HG02610 (cell line): ENCODE measurements around the gene TPST1.
"Not testable (repeated sequence)": the region's sequence is repeated elsewhere in the genome, so short reads cannot be mapped to it uniquely, and the experiment has no call there.

ENCODE experiments used
- ATAC-seq: cut with Tn5 transposase; IDR thresholded peaks from one replicate; pipeline ENCODE4 v1.9.1; 2021; ENCODE audit warnings: mild to moderate bottlenecking, moderate library complexity; ENCODE audit not compliant: unreplicated experiment

Gene TPST1

DNA sequence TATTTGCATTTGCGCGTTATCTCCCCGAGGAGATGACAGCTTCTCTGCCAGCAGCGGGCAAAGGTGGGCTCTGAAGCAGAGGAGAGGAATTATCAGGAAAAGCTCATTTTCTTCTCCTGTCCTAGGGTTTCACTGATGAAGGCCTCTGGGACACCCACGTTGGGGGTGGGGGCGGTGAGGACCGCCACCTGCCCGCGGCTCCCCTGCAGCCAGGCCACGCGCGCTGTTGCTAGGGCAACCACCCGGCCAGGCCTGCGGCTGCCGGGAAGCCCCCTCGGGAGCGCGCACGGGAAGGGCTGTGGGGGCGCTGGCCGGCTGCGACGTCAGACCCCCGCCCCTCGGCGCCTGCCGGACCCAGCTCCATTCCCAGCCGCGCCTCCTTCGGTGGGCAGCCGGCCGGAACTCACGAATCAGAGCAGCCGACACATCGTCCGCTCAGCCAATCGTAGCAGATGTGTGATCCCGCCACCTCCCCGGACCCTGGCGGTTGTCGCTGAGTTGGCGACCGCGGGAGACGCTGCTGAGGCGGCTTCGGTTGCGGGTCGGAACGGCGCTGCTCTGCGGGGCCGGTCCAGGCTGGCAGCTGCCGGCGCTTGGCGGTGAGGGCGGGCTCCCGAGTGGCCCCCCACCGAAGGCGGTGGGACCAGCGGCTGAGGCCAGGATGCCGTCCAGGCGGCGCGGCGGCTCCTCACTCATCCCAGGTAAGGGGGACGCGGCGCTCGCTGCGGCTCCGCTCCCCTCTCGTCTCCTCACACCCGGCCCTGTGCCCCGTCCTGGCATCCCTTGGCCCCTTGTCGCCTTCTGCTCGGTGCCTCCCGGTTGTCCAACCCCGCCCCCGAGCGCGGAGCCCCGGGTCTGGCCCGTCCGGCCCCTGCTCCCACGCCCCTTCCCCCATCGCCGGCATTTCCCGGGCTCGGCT, at the start of gene TPST1:
Gene TPST1, plus strand, starts transcription at position 513 of the 919 bp plus-strand sequence. CDS start 35,092 bp downstream, outside the sequence.
- ATAC-seq: peak; percentile 95

DNA sequence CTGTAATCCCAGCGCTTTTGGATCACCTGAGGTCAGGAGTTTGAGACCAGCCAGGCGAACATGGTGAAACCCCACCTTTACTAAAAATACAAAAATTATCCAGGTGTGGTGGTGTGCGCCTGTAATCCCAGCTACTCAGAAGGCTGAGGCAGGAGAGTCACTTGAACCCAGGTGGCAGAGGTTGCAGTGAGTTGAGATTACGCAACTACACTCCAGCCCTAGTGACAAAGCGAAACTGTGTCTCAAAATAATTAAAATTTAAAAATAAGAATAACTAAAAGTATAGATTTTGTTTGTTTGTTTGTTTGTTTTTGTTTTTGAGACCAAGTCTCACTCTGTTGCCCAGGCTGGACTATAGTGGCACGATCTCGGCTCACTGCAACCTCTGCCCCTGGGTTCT, 49.1 kb upstream of the TPST1 start:
- not testable (repeated sequence) for ATAC-seq

- no peak for ATAC-seq
Observed at GRCh38 chr7:66157060-66157459, 48.1 kb upstream of the TPST1 start.

- ATAC-seq: no peak
Observed at GRCh38 chr7:66162622-66163021, 42.5 kb upstream of the TPST1 start.

DNA sequence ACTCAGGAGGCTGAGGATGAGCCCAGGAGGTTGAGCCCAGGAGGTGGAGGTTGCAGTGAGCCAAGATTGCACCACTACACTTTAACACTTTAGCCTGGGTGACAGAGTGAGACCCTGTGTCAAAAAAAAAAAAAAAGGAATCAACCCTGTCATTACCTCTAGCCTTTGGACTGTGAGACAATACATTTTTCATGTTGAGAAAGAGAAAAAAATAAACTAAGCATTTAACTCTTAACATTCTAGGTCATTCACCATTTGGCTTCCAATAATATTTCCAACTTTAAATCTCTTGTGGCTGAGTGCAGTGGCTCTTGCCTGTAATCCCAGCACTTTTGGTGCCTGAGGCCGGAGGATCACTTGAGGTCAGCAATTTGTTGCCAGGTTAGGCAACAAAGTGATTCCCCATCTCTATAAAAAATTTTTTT, 41.9 kb upstream of the TPST1 start:
- no peak for ATAC-seq

DNA sequence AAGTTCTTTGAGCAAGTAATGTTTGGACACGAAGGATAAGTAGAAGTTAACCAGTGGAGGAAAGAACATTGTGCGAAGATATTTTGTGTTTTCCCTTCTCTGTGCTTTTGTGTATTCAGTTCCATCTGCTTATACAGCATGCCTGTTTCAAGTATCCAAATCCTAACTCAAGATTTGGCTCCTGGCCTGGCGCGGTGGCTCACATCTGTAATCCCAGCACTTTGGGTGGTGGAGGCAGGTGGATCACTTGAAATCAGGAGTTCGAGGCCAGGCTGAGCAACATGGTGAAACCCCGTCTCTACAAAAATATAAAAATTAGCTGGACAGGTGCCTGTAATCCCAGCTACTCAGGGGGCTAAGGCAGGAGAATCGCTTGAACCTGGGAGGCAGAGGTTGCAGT, 40.8 kb upstream of the TPST1 start:
- no peak for ATAC-seq

DNA sequence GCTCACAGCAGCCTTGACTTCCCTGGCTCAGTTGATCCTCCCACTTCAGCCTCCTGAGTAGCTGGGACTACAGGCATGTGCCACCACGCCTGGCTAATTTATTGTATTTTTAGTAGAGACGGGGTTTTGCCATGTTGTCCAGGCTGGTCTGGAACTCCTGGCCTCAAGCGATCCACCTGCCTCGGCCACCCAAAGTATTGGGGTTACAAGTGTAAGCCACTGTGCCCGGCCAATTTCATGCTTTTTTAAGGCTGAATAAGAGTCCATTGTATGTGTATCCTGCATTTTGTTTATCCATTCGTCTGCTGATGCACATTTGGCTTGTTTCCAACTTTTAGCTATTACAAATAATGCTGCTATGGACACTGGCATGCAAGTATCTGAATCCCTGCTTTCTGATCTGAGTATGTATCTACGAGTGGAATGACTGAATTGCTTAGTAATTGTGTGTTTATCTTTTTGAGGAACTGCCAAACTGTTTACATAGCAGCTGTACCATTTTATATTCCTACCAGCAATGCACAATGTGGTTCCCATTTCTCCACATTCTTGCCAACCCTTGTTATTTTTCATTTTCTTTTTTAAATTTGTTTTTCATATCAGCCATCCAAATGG, 37.3 kb upstream of the TPST1 start:
- no peak for ATAC-seq

DNA sequence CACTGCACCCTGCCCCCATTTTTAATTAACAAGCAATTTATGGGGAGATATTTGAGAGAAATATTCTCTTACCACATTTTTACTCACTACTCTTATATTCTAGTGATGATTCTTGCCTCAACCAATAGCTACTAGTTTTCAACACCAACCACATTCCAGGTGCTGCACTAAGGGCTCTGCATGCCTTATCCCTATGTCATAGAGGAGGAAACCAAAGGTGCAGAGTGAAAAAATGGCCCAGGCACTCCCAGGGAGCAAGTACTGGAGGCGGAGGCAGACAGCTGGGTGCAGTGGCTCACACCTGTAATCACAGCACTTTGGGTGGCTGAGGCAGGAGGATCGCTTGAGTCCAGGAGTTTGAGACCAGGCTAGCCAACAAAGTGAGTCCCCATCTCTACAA, 35.5 kb upstream of the TPST1 start:
- no peak for ATAC-seq

- no peak for ATAC-seq
Observed at GRCh38 chr7:66170309-66171231, 34.6 kb upstream of the TPST1 start.

- not testable (repeated sequence) for ATAC-seq
Observed at GRCh38 chr7:66172536-66173401, 32.4 kb upstream of the TPST1 start.

DNA sequence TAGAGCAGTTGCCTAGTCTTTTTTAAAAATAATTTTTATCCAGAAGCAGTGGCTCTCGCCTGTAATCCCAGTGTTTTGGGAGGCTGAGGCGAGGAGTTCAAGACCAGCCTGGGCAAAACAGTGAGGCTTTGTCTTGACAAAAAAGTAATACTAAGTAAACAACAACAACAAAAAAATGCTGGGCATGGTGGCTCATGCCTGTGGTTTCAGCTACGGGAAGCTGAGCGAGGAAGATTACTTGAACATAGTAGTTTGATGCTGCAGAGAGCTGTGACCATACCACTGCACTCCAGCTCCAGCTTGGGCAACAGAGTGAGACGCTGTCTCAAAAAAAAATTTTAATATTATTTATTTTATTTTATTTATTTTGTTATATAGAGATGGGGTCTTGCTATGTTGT, 31.3 kb upstream of the TPST1 start:
- ATAC-seq: no peak

DNA sequence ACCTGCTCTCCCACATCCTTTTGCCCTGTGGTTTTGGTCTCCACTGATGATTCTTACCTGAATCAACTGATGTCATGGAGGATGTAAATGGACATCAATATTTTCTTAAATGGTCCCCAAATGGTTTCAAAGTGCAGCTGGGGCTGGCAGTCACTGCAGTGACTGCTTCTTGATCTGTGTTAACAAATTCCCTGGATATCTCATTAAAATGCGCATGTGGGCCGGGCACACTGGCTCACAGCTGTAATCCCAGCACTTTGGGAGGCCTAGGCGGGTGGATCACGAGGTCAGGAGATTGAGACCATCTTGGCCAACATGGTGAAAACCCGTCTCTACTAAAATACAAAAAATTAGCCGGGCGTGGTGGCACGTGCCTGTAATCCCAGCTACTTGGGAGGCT, 30.1 kb upstream of the TPST1 start:
- not testable (repeated sequence) for ATAC-seq

DNA sequence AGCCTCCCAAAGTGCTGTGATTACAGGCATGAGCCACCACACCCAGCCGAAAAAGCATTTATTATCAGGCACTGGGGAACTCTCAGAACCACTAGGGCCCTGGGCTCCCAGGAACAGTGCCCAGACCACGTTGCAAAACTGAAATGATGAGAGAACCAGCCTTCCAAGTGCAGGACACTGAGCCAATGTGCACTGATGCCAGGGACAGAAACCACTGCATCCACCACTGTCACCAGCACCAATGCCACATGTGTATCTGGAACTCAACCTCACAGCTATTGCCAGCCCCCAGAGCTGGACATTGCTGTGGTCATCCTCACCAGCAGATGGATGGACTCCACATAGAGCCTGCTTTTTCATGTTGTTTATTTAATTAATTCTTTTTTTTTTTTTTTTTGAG, 28.2 kb upstream of the TPST1 start:
- no peak for ATAC-seq

DNA sequence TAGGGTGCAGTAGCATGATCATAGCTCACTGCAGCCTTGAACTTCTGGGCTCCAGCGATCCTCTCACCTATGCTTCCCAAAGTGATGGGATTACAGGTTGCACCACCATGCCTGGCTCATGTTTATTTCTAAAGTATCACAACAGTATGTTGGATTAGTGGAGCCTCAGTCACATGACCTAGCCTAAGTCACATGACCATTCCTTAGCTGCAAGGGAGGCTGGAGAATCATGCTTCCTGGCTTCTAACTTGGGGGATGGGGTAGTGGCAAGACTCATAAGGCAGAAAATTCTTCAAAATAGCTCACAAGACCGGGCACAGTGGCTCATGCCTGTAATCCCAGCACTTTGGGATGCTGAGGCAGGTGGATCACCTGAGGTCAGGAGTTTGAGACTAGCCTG, 26.9 kb upstream of the TPST1 start:
- no peak for ATAC-seq

DNA sequence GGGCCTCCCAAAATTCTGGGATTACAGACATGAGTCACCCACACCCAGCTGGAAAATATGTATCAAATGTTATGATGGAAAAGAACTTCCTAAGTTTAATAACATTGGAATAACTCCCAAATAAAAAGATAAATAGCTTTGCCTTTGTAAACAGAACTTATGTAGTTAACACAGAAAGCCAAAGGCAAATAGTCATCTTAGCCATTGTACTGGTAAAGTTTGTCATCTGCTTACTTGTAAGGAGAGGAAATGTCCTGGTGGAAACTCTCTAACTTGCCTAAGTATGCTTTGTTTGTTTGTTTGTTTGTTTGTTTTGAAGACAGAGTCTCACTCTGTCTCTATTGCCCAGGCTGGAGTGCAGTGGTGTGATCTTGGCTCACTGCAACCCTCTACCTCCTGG, 23.8 kb upstream of the TPST1 start:
- no peak for ATAC-seq

- no peak for ATAC-seq
Observed at GRCh38 chr7:66181845-66182244, 23.3 kb upstream of the TPST1 start.

DNA sequence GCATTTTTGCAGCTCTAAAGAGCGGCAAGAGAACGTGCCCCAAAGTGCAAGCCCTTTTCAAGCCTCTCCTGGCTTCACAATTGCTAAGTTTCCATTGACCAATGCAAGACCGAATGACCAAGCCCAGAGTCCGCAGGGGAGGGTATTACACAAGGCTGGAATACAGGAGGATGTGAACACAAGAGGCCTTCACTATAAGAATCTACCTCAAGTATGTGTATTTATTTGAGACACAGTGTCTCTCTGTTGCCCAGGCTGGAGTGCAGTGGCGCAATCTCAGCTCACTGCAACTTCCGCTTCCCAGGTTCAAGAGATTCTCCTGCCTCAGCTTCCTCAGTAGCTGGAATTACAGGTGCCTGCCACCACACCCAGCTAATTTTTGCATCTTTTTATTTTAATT, 22.2 kb upstream of the TPST1 start:
- no peak for ATAC-seq

DNA sequence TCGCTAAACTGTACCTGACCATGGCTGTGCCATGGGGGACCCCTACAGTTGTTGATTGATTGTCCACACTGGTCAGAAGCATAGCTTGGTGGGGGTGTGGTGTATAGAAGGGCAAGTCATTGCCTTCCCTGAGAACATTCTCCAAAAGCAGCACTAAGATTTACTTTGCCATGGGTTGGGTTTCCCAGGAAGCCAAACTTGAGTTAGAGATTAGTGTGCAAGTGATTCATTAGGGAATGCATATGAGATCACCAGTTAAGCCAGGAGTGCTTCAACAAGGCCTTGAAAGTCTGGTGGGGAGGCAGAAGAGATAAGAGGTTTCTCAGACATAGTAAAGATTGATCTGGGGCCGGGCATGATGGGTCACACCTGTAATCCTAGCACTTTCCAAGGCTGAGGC, 21.4 kb upstream of the TPST1 start:
- ATAC-seq: no peak

DNA sequence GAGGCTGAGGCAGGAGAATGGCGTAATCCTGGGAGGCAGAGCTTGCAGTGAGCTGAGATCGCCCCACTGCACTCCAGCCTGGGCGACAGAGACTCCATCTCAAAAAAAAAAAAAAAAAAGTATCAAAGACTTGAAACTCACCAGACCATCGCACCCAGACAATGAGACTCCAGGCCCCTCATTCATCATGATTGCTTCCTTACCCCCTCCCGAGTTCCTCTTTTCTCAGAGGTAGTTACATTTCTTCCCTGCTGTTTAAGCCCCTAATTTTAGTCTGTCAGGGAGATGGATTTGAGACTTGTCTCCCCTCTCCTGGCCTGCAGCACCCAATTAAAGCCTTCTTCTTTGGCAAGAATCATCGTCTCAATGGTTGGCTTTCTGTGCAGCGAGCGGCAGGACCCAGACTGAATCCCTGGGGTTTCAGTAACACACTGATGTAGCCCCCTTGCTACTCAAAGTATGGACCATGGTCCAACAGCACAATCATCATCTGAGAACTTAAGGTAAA, 19.4 kb upstream of the TPST1 start:
- no peak for ATAC-seq

- no peak for ATAC-seq
Observed at GRCh38 chr7:66186991-66187390, 18.1 kb upstream of the TPST1 start.
